ENCODE results near the gene SCP2D1.

DNA sequence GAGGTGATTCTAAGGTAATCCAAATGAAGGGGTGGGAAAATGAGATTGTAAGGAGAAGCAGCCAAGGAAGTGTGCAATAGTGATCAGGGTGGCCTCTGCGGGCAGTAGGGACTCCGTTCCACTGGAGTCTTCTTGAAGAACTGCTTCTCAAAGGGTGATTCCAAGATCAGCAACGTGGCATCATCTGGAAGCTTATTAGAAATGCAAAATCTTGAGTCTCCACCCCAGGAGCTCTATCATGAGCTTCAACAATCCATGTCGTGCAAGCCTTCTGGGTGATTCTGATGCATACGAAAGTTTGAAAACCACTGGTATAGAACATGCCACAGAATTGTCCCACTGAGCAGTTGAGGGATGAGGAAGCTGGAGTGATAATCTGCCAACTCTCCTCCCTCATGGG lies 31.4 kb downstream of the SCP2D1 start:
- TF ChIP-seq, protein P1, sequence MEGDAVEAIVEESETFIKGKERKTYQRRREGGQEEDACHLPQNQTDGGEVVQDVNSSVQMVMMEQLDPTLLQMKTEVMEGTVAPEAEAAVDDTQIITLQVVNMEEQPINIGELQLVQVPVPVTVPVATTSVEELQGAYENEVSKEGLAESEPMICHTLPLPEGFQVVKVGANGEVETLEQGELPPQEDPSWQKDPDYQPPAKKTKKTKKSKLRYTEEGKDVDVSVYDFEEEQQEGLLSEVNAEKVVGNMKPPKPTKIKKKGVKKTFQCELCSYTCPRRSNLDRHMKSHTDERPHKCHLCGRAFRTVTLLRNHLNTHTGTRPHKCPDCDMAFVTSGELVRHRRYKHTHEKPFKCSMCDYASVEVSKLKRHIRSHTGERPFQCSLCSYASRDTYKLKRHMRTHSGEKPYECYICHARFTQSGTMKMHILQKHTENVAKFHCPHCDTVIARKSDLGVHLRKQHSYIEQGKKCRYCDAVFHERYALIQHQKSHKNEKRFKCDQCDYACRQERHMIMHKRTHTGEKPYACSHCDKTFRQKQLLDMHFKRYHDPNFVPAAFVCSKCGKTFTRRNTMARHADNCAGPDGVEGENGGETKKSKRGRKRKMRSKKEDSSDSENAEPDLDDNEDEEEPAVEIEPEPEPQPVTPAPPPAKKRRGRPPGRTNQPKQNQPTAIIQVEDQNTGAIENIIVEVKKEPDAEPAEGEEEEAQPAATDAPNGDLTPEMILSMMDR (IDR thresholded peaks at IDR 0.05) = no peak
- TF ChIP-seq POLR2A (IDR thresholded peaks at IDR 0.05) = no peak
